ENCODE measurements around the gene SULT1C4.
"Not testable (repeated sequence)": the region's sequence is repeated elsewhere in the genome, so short reads cannot be mapped to it uniquely, and the experiment has no call there.

SULT1C4 gene

DNA sequence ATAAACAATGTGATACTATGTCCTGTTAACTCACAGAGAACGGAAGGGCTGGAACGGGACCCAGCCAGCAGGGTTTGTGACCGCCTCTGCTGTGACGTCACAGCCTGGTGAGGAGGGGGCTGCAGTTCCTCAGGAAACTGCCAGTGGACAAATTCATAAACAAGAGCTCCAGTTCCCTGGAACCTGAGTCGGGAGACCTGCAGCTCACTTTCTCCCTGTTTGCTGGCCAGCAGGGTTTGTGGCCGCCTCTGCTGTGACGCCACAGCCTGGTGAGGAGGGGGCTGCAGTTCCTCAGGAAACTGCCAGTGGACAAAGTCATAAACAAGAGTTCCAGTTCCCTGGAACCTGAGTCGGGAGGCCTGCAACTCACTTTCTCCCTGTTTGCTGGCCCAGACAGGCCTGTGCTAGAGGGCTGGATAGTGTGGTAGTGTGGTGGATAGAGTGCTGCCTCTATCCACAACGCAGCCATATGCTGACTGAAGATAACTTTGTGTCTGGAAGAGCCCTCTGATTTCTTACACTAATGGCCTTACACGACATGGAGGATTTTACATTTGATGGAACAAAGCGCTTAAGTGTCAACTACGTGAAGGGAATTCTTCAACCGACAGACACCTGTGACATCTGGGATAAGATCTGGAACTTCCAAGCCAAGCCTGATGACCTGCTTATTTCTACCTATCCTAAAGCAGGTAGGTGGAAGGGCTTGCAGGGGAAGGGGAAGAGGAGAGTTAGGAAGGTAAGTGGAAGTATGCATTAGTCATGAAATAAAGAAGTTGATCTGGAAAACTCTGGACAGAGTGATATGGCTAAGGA, at the start of gene SULT1C4:
Gene SULT1C4 (plus strand): TSS at position 140 of the 816 bp plus-strand sequence. CDS start 384 bp downstream, at position 524.
- DNase-seq, result no peak

DNA sequence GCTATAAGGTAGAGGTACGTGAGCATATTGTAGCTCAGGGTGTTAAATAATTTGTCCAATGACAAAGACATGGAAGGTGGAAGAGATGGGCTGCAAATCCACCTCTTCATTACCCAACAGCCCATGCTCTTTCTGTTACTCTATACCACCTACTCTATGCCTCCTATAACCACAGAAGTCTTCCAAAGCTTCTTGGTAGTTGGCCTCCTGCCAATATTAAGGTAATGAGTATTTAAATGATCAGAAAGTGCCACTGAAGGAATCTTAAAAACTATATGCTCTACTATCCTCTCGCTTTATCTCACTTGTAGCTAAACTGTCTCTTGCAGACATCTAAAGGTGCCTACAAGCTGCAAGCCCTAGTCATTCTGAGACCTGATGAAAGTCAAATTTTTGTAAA, 48.0 kb upstream of the SULT1C4 start:
- DNase-seq, result no peak

DNA sequence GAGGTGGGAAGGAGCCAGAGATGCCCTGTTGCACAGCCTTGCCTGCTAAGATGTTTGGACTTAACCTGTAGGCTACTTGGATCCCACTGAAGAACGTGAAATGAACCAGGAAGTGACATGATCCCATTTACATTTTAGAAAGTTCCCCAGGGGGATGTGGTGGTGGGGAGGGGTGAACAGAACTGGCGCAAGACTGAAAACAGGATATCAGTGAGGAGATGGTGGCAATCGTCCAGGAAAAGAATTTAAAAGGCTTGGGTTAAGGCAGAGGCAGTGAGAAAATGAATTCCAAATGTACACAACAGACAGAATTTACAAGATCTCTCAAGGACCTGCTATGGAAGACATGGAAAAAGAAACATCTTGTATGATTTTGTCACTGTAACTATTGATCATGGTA, 46.8 kb upstream of the SULT1C4 start:
- DNase-seq, result no peak

DNA sequence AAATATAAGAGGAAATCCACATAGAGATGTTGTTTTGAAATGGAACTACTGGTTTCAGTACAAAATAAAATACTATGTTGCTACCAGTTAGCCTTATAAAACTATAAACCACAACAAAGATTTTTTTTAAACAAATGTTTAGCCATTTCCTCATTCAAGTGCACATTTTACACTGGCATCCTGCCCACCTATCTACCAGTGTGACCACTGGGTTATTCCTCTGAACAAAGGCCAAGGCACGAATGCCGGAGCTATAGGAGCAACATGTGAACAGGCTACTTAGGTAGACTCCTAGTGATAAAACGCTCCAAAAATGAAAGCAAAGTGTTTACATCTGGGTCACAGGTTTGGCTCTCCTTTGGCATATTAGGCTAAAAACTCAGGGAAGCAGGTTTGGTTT, 31.8 kb upstream of the SULT1C4 start:
- DNase-seq, result no peak

DNA sequence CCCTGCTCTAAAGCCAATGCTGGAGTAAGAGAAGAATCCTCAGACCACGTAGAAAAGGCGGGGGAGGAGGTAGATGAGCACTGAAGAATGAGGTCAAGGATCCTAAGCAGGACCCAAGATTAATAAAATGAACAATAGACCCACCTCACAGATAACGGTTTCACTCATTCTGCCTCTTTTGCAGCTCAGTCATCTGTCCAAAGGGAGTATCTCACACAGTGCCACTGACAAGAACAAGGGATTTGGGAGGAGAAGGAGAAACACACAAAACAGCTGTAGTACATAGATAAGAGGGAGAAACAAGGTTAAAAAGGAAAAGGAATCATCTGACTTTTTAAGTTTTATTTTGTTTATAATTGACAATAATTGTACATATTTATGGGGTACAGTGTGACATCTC, 30.9 kb upstream of the SULT1C4 start:
- DNase-seq, result no peak

DNA sequence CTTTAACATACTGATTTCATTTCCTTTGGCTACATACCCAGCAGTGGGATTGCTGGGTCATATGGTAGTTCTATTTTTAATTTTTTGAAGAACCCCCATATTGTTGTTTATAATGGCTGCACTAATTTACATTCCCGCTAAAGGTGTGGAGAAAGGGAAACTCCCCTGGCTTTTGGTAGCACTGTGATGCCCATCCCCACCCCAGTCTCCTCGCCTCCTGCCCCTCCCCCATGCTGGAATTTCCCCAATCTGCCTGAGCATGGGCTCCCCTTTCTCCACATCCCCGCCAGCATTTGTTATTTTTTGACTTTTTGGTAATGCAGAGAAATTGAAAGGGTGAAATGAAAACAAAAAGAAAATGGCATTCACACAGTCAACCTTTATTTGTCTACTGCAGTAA, 30.0 kb upstream of the SULT1C4 start:
- DNase-seq, result no peak

DNA sequence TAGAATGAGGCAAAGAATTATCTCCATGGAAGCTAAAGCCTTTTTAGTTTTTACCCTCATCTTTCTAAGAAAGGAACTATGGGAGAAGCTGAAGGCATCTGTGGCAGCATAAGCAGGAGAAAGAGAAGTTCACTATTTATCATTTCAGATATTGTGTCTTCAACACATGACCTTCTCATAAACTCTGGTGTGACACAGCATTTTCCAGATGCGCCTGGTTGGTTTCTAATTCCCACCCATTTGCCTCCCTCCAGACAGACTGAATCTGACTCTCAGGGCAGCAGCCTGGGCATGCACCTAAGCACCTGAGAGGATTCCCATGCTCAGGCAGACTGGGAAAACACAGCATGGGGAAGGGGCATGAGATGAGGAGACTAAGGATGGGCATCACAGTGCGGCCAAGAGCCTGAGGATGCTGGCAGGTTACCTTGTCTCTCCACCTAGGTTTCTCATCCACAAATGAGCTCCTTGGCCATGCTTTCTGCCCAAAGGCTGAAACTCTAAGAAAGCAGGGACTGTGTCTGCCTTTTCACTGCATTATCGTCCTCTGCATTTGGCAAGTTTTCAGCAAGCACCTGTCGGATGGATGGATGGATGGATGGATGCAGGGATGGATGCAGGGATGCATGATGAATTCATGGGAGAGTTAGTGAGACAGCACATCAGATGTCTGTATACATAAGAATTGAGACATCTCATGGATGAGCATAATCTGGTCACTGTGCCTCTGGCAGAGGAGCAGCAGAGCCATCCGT, 28.8 kb upstream of the SULT1C4 start:
- DNase-seq, result no peak

DNA sequence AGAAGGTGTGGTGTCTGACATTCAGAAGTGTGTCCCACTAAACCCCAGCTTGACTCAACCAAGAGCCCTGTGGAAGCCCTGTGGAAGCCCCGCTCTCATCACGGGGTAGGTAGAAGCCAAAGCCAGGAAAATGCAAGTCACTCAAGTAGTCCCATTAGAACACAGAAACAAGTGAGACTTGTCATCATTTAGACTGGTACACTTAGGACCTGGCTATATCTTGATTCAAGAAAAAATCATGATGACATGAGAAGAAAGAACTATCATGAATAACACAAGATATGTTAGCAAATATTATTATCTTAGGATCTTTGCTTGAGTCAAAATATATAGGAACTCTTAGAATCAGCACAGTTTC, 28.2 kb upstream of the SULT1C4 start:
- DNase-seq, result no peak

DNA sequence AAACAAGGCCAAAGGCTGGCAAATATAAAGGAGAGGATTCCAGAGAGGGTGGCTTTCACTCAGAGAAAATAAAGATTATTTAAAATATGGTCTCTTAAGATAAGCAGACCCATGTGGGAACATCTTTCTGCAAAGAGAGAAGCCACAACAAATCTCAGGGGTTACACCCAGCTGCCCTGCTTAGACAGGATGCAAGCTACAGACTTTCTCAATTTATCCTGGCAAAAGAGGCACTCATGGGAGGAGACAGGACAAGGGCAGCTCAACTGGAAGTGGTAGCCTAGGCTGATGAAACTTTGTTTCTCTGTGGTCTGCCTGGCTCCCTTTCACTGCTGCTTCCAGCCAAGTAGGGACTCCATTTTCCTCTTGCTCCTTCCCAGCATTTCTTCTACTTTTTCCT, 25.9 kb upstream of the SULT1C4 start:
- no peak for DNase-seq

DNA sequence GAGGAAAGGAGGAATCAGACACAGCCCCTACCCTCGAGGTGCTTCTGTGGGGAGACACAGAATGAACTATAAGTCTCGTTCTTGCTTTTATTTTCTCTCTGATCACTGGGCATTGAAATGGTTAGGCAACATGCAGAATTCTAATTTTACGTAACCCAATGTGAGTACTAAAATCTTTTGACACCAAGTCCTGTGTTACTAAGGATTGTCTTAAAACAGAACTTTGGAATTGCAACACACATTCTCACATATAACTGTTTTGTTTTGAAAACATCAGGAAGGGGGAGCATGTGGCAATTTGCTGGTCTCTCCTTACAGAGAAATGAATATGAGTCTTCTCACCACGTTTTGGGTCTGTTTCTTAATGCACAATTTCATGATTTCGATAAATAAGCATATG, 23.6 kb upstream of the SULT1C4 start:
- DNase-seq, result no peak

DNA sequence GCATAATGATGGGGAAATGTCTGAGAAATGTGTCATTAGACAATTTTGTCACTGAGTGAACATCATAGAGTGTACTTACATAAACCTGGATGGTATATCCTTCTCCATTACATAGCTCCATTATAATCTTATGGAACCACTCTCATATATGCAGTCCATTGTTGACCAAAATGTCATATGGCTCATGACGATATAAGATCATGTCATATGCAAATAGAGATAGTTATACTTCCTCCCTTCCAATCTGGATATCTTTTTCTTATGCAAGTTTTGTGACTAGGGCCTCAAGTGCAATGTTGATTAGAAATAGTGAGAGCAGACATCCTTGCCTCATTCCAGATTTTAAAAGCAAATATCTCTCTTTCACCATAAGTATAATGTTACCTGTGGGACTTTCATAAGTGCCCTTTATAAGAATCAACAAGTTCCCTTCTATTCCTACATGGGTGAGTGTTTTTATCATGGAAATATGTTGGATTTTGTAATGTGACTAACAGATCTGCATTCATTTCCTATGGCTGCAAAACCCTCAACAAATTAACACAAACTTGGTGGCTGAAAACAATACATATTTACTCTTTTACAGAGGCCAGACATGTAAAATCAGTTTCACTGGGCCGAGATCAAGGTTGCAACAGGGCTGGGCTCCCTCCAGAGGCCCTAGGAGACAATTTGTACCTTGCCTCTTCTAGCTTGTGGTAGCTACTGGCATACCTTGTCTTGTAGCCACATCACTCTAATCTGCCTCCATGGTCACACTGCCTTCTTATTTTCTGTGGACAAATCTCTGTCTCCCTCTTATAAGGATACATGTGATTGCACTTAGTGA, 21.6 kb upstream of the SULT1C4 start:
- no peak for DNase-seq

DNA sequence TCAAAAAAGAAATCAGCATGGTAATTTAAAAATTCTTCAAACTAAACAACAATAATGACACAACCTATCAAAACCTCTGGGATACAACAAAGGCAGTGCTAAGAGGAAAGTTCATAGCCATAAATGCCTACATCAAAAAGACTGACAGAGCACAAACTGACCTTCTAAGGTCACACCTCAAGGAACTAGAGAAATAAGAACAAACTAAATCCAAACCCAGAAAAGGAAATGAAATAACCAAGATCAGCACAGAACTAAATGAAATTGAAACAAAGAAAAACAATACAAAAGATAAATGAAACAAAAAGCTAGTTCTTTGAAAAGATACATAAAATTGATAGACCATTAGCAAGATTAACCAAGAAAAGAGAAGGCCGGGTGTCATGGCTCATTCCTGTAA, 18.4 kb upstream of the SULT1C4 start:
- not testable (repeated sequence) for DNase-seq

DNA sequence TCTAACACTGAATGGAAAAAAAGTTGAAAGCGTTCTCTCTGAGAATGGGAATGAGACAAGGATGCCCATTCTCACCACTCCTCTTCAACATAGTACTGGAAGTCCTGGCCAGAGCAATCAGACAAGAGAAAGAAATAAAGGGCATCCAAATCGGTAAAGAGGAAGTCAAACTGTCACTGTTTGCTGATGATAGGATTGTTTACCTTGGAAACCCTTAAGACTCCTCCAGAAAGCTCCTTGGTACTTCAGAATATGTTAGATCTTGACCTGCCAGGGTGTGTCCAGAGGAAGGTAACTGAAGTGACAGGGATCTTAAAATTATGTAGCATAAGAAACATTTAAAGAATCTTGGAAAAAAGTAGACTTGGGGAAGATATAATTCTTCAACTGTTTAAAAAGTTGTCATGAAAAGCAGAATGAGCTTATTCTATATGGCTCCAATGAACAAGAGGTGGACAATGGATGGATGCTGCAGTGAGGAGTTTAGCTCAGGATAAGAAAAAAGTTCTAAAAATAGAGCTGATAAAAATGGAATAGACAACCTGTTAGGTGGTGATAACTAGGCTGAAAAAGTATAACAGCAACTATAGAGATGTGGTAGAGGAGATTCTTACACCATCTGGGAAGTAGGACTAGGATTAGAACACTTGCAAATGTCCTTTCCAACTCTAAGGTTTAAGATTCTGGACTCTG, 16.8 kb upstream of the SULT1C4 start:
- DNase-seq, result no peak

DNA sequence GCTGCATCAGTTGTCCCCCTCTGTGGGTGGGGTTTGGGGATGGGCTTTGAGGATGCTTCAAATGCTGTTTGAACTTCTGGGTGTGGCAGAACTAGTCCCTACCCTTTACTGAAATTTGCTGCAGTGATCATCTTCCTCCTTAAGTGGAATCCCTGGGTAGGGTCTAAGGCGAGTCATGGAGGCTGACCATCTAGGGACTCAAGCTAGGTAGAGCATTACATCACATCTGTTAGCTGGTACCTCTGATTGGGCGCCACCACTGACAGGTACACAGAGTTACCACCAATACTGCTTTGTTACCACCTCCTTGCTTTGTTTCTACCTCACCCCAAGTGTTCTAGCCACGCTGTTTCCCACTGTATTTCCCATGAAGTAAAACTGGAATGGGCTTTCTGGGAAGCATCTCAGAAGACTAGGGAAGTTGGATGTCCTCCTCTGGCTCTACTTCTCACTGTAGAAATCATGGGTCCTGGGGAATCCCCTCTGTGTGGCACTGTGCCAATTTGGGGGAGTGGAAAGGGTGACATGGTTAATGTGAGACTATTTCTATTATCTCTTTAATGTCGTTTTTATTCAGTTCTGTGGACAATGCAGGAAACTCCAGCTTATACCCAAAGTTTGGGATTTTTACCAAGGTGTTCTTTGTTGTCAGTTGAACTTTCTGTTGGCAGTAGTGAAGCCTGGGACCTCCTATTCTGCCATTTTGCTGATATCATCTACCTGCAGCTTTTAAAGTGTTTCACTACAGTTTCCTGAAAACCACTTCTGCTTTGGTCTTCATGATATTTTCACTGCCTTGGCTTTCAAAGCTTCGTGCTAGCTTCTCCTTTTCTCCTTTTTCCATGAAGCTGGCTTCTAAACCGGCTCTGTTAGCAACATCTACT, 14.5 kb upstream of the SULT1C4 start:
- no peak for DNase-seq

DNA sequence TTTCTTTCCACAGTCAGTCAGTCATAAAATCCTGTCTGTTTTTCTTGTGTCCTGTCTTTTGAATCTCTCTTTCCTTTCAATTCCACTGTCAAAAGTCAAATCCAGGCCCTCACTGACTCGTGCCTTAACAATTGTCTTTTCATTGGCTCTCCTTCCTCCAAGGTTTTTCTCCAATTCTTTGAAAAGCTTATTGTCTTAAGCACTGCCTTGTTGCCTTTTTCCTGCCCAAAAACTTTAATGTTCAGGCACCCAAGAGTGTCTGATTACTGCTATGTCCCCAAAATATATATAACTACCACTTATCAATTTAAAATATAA, 13.9 kb upstream of the SULT1C4 start:
- DNase-seq, result no peak

DNA sequence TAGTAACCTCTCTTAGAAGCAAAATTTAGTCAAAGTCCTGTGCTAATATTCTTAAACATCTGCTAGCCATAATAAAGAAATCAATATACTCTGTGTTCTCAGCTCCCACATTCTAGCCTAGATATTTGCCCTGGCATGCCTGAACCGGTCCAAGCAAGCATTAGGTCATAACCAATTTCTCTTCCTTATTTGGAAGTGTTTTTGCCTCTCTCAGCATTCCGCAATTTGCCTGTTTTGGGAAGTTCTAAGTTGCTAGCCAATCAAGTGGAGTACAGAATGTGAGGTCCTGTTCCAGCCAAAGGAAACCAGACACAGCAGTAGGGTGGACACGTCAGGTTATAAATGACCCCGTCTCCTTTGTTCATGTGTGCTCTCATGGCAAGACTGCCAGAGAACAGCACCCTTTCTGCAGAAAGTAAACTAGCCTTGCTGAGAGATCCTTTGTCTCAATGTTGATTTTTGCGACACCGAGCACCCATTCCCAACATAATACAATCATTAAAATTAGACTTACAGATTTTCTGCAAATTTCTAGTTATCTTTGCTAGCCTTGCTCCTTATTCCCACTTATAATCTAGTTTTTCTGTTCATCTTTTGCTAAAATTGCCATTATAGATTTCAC, 13.0 kb upstream of the SULT1C4 start:
- no peak for DNase-seq

DNA sequence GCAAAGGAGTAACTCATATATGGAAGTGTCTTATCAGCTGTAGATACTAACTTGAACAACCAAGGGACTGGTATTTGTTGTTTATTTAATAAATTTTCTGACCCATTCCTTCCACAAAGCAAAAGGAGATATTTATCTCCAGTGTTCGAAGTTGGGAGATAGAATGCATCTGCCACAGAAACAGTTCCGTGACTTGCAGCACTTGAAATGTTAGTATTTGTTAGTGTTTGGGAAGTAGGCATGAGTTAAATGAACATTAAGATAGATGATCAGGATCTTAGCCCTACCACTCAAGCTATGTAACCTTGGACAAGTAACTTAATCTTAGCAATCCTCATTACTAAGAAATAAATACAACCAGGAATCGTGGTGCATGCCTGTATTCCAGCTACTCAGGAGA, 12.1 kb upstream of the SULT1C4 start:
- no peak for DNase-seq

DNA sequence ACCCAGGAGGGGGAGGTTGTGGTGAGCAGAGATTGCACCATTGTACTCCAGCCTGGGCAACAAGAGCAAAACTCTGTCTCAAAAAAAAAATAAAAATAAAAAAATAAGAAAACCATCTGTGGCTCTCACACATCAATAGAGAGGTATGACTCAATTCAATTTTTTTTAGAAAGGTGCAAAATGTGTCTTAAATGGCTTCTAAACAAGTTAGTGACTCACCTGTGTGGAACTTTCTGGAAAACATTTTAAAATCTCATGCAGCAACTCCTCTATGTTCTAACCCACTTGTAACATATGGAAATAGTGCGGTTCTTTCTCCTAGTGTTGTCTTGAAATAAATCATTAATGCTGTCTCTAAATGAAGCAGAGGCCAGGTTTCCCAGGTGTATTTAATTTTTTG, 10.7 kb upstream of the SULT1C4 start:
- DNase-seq, result no peak

DNA sequence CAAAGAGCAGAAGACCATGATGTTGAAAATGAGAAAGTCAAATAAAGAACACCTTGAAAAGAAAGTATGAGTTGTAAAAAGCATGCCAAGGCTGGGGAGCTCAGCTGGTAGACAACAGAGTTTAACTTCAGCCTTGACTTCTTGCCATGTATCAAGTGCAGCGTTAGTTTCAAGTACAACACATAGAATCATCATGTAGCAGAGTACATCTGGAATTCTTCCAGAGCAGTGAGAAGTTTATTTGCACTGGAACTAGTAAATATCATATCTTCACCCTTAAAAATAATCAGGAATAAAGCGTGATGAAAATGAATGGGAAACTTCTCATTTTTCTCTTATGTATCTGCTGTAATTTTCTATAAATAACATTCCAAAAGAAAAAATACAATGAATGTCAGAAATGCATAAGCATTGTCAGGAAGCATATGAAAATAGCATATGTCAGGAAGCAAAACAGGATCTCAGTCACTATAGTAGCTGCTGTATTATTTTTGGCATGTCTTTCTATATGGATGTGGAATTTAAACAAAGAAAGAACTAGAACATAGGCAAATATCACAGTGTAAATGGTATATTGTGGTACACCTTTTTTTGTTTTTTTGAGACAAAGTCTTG, 10.1 kb upstream of the SULT1C4 start:
- DNase-seq, result no peak

DNA sequence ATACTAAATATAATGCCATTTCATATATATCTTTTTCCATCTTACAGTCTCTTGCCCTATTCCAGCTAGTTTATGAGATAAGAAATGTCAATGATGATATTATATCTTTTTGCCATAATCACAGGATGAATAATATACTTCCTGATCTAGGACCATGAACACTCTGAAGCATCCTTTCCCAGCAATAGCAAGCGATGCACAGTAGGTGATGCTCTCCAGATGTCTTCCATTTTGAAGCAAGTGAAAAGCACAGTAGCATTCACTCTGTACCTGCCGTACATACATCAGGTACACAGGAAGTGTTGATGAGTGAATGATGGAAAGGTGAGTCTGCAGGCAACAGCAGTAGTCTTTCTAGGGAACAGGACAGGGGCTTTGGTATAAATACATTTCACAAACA, 8.6 kb upstream of the SULT1C4 start:
- no peak for DNase-seq

DNA sequence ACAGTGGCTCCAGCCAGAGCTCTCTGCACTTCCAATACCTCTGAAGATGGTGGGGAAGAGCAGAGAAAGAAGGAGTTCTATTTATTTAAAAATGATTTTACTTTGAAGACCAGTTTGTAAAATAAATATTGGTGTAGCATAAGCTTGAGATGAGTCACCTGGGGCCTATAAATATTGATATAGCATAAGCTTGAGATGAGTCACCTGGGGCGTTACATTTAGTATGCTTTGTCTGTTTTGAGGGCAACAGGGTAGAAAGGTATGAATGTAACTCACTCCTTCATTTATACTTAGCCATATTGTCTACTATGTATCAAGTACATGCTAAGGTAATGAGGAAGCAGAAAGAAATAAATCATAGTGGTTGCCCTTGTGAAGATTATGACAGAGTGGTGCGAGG, 7.7 kb upstream of the SULT1C4 start:
- DNase-seq, result no peak
